HG03571 (cell line): ENCODE data around the gene SLC38A6.

Source experiments
- ATAC-seq: cut with Tn5 transposase; IDR thresholded peaks from one replicate; pipeline ENCODE4 v1.9.1; 2021; ENCODE audit not compliant: unreplicated experiment

The SLC38A6 gene

GRCh38 chr14:61101803-61102548 is 120.9 kb downstream of the SLC38A6 start:
- ATAC-seq, result no peak
